DOHH2 (cell line): ENCODE data around the gene ZNF384.

Experiments
- EZH2phosphoT487 ChIP-seq: fragments of 200-600 bp; sonication (generic); IDR thresholded peaks from 2 replicates; pipeline ENCODE4 v1.6.1; 2017; ENCODE audit warnings: borderline replicate concordance, mild to moderate bottlenecking, antibody characterized with exemption, low read length, moderate library complexity, mixed read lengths
- TF ChIP-seq, protein P1 (sequence below): fragments of 200-600 bp; sonication (generic); IDR thresholded peaks from one replicate; pipeline ENCODE4 v1.5.1; 2014; ENCODE audit warnings: antibody characterized with exemption, mild to moderate bottlenecking, low read depth, low read length; ENCODE audit not compliant: poor library complexity, severe bottlenecking

DNA sequence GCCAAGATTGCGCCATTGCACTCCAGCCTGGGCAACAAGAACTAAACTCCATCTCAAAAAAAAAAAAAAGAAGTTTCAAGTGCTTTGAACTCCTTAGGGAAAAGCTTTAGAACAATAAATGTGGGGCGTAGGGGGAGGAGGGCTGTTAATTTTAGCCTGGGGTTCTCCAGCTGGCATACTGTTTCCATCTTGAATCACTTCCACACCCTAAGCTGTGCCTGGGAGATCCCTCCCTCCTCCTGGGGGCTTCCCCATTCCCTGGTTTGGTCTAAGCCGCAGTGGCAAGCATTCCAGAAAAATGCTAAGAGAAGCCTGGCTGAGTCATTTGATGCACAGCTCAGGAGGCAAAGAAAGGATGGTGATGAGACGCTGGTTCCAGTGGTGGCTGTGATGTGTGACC, 2.3 kb upstream of the ZNF384 start:
- TF ChIP-seq EZH2phosphoT487, result no peak
- TF ChIP-seq, protein P1, sequence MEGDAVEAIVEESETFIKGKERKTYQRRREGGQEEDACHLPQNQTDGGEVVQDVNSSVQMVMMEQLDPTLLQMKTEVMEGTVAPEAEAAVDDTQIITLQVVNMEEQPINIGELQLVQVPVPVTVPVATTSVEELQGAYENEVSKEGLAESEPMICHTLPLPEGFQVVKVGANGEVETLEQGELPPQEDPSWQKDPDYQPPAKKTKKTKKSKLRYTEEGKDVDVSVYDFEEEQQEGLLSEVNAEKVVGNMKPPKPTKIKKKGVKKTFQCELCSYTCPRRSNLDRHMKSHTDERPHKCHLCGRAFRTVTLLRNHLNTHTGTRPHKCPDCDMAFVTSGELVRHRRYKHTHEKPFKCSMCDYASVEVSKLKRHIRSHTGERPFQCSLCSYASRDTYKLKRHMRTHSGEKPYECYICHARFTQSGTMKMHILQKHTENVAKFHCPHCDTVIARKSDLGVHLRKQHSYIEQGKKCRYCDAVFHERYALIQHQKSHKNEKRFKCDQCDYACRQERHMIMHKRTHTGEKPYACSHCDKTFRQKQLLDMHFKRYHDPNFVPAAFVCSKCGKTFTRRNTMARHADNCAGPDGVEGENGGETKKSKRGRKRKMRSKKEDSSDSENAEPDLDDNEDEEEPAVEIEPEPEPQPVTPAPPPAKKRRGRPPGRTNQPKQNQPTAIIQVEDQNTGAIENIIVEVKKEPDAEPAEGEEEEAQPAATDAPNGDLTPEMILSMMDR, result no peak
